Gastrocnemius medialis (tissue), 4 donors: Measurements from ENCODE around the gene CDK2AP2. TPM values are rescaled to one million over a fixed set of nuclear protein-coding genes. Genes with fewer than 3 reads are reported as not detected.

Experiments
- ATAC-seq, 2 donors: fragments of 150-250 bp; one replicate each; pipeline ENCODE4 v1.9.1; 2016
- DNase-seq, 2 donors: peaks; one replicate each; pipeline ENCODE4 v3.0.0-alpha.2; 2019
- H3K27ac ChIP-seq, 4 donors: fragments of 200-600 bp; sonication (generic); 1 replicate in 1 of 4; 2 replicates in 3 of 4; pipeline ENCODE4 v1.5.1; 2016 to 2018; ENCODE audit warnings: mild to moderate bottlenecking in 2 of 4, moderate library complexity in 1 of 4
- H3K27me3 ChIP-seq, 3 donors: fragments of 200-600 bp; sonication (generic) in 2 of 3; 1 replicate in 1 of 3; 2 replicates in 2 of 3; pipeline versions ENCODE4 v1.5.1 to v1.6.0; 2016 to 2019; ENCODE audit warnings: mild to moderate bottlenecking in 1 of 3, moderate library complexity in 1 of 3
- H3K36me3 ChIP-seq, 2 donors: fragments of 200-600 bp; sonication (generic) in 1 of 2; one replicate each; pipeline ENCODE4 v1.5.1; 2017 to 2018
- H3K4me1 ChIP-seq, 2 donors: fragments of 200-600 bp; sonication (generic) in 1 of 2; one replicate each; pipeline ENCODE4 v1.5.1; 2016 to 2017; ENCODE audit warnings: mild to moderate bottlenecking in 2 of 2
- H3K4me3 ChIP-seq, 4 donors: fragments of 200-600 bp; sonication (generic) in 3 of 4; 1 replicate in 1 of 4; 2 replicates in 3 of 4; pipeline ENCODE4 v1.5.1; 2016 to 2019; ENCODE audit warnings: mild to moderate bottlenecking in 2 of 4
- H3K9me3 ChIP-seq, 3 donors: fragments of 200-600 bp; sonication (generic) in 2 of 3; 1 replicate in 1 of 3; 2 replicates in 2 of 3; pipeline ENCODE4 v1.5.1; 2016 to 2019
- CTCF ChIP-seq, 5 experiments: fragments of 450-650 bp in 3 of 5; fragments of 200-600 bp in 2 of 5; sonication (generic) in 2 of 5; IDR thresholded peaks in 4 of 5; conservative IDR thresholded peaks in 1 of 5; 1 replicate in 4 of 5; 2 replicates in 1 of 5; pipeline ENCODE4 v1.5.1; 2016 to 2019; ENCODE audit warnings: antibody characterized with exemption in 5 of 5, mild to moderate bottlenecking in 3 of 5, moderate library complexity in 3 of 5
- POLR2A ChIP-seq, 2 donors: fragments of 450-650 bp; IDR thresholded peaks; one replicate each; pipeline ENCODE4 v1.6.1; 2017; ENCODE audit warnings: antibody characterized with exemption in 2 of 2, mild to moderate bottlenecking in 2 of 2, moderate library complexity in 2 of 2
- in situ Hi-C, 4 donors: fragments of 200-750 bp; cut with MboI; loops; one replicate each; pipeline versions ENCODE4 v1.15.0 to v1.8.0; 2017; ENCODE audit warnings: low sequenced_read_pairs in 4 of 4
- intact Hi-C: fragments of 100-400 bp; cut with DNase I; formaldehyde crosslinking; loops from one replicate; pipeline ENCODE4 v1.15.1; 2023; ENCODE audit warnings: low total_unique reads
- total RNA-seq, 4 donors: library from RNA; depleted of rRNA; stranded (reverse); fragments of >200 nt; gene quantifications; one replicate each; pipeline versions ENCODE4 v1.1.0 to v1.2.3, GENCODE V29; 2016

The CDK2AP2 gene
- total RNA-seq, 4 donors from 2014 or later = 24.1 to 47.5 (median 37.3) TPM

GRCh38 chr11:67464411-67465188, 43.4 kb downstream of the CDK2AP2 start:
- H3K4me1 ChIP-seq = peaks cover 15 to 20% of the 10 kb centered on the region in 2 donors
- intact Hi-C loops = loop anchor here (2.0 to 5.0 kb wide), 2 partner anchors 22 to 37 kb away; partner anchors contain the start of genes CORO1B and RPS6KB2
- no peak for TF ChIP-seq CTCF (IDR thresholded peaks at IDR 0.05 in 4 of 5, conservative IDR thresholded peaks at IDR 0.05 in 1 of 5)
- TF ChIP-seq POLR2A (IDR thresholded peaks at IDR 0.05) = peak; percentile 21 to 26

GRCh38 chr11:67463680-67464410, 44.1 kb downstream of the CDK2AP2 start:
- no peak for TF ChIP-seq CTCF (IDR thresholded peaks at IDR 0.05 in 4 of 5, conservative IDR thresholded peaks at IDR 0.05 in 1 of 5)
- TF ChIP-seq POLR2A (IDR thresholded peaks at IDR 0.05) = no peak
- ATAC-seq (peak; percentile 23 to 48), DNase-seq (peak; percentile 38 to 76)
- intact Hi-C loops = loop anchor here (2.0 kb wide), 1 partner anchor 21 kb away; the partner anchor contains the start of gene CORO1B
- H3K9me3 ChIP-seq = no peaks in the 10 kb centered on the region
- H3K27me3 ChIP-seq = no peaks in the 10 kb centered on the region
- peak overlapping the region; percentile 51 to 67 (median 62) for H3K4me3 ChIP-seq
- peak overlapping the region; percentile 70 to 94 (median 83) for H3K27ac ChIP-seq
- in situ Hi-C loops = no loop called here
- H3K36me3 ChIP-seq = no peaks in the 10 kb centered on the region
- H3K4me1 ChIP-seq = peaks cover 15 to 20% of the 10 kb centered on the region in 2 donors

More at GRCh38 chr11:67464411-67465188, 43.4 kb downstream of the CDK2AP2 start:
- ATAC-seq (peak; percentile 31 to 56), DNase-seq (peak; percentile 66 to 79)
- no peaks in the 10 kb centered on the region for H3K27me3 ChIP-seq
- H3K27ac ChIP-seq = peak overlapping the region; percentile 70 to 94 (median 83)
- H3K4me3 ChIP-seq = peak overlapping the region; percentile 51 to 67 (median 62)
- no peaks in the 10 kb centered on the region for H3K36me3 ChIP-seq
- no peaks in the 10 kb centered on the region for H3K9me3 ChIP-seq
- in situ Hi-C loops = no loop called here

GRCh38 chr11:67463186-67463585, 44.8 kb downstream of the CDK2AP2 start:
- no peak for DNase-seq
- intact Hi-C loops (no loop called here), in situ Hi-C loops (no loop called here)
- TF ChIP-seq POLR2A (IDR thresholded peaks at IDR 0.05) = no peak
- no peak for TF ChIP-seq CTCF (IDR thresholded peaks at IDR 0.05 in 4 of 5, conservative IDR thresholded peaks at IDR 0.05 in 1 of 5)
- H3K4me1 ChIP-seq = peaks cover 11 to 13% of the 10 kb centered on the region in 2 donors
- H3K27ac ChIP-seq = peak overlapping the region in 3 of 4 donors; percentile 70 to 85 (median 81)
- no peaks in the 10 kb centered on the region for H3K27me3 ChIP-seq
- H3K9me3 ChIP-seq = no peaks in the 10 kb centered on the region
- ATAC-seq = no peak
- no peaks in the 10 kb centered on the region for H3K36me3 ChIP-seq
- H3K4me3 ChIP-seq = no peak overlapping the region

GRCh38 chr11:67458266-67458665, 49.7 kb downstream of the CDK2AP2 start:
- H3K27me3 ChIP-seq = no peaks in the 10 kb centered on the region
- in situ Hi-C loops = no loop called here
- TF ChIP-seq POLR2A (IDR thresholded peaks at IDR 0.05) = no peak
- TF ChIP-seq CTCF (IDR thresholded peaks at IDR 0.05 in 4 of 5, conservative IDR thresholded peaks at IDR 0.05 in 1 of 5) = no peak
- no peak for DNase-seq
- no peak for ATAC-seq
- no peak overlapping the region for H3K27ac ChIP-seq
- H3K4me3 ChIP-seq = no peak overlapping the region
- intact Hi-C loops = no loop called here
- no peaks in the 10 kb centered on the region for H3K36me3 ChIP-seq
- H3K4me1 ChIP-seq = no peaks in the 10 kb centered on the region
- H3K9me3 ChIP-seq = no peaks in the 10 kb centered on the region
